Liver (tissue), 9 donors: Measurements from ENCODE around the gene MAD2L2. TPM values are rescaled to one million over a fixed set of nuclear protein-coding genes. Genes with fewer than 3 reads are reported as not detected.

Source experiments
- DNase-seq: peaks from one replicate; pipeline ENCODE4 v3.0.0-alpha.2; 2017; ENCODE audit warnings: low spot score
- H3K27ac ChIP-seq, 2 donors: one replicate each; pipeline ENCODE4 v1.7.0; 2013; ENCODE audit warnings: inconsistent platforms in 2 of 2, low read length in 2 of 2, control low read depth in 1 of 2, low read depth in 1 of 2, mild to moderate bottlenecking in 1 of 2
- H3K27me3 ChIP-seq, 4 donors: one replicate each; pipeline versions ENCODE4 v1.6.1 to v1.7.0; 2013; ENCODE audit warnings: low read length in 3 of 4, inconsistent platforms in 1 of 4, mild to moderate bottlenecking in 1 of 4, moderate library complexity in 1 of 4; ENCODE audit not compliant: control insufficient read depth in 4 of 4, insufficient read depth in 4 of 4
- H3K36me3 ChIP-seq, 4 donors: one replicate each; pipeline versions ENCODE4 v1.6.1 to v1.7.0; 2013; ENCODE audit warnings: low read length in 3 of 4, mild to moderate bottlenecking in 3 of 4, low read depth in 1 of 4, moderate library complexity in 1 of 4; ENCODE audit not compliant: control insufficient read depth in 4 of 4, insufficient read depth in 3 of 4
- H3K4me1 ChIP-seq, 4 donors: one replicate each; pipeline versions ENCODE4 v1.6.1 to v1.7.0; 2013; ENCODE audit warnings: low read length in 3 of 4, mild to moderate bottlenecking in 3 of 4, moderate library complexity in 1 of 4; ENCODE audit not compliant: control insufficient read depth in 4 of 4, insufficient read depth in 4 of 4
- H3K4me3 ChIP-seq, 3 donors: one replicate each; pipeline versions ENCODE4 v1.6.1 to v1.7.0; 2013; ENCODE audit warnings: low read length in 3 of 3, control low read depth in 1 of 3, low read depth in 1 of 3, mild to moderate bottlenecking in 1 of 3
- H3K9ac ChIP-seq, 2 donors: one replicate each; pipeline ENCODE4 v1.7.0; 2013; ENCODE audit warnings: low read length in 2 of 2, mild to moderate bottlenecking in 2 of 2, moderate library complexity in 2 of 2, control low read depth in 1 of 2, low read depth in 1 of 2
- H3K9me3 ChIP-seq, 4 donors: one replicate each; pipeline versions ENCODE4 v1.6.1 to v1.7.0; 2013; ENCODE audit warnings: low read length in 3 of 4; ENCODE audit not compliant: control insufficient read depth in 4 of 4
- ATF3 ChIP-seq: IDR thresholded peaks from 2 replicates; pipeline ENCODE4 v1.6.1; 2016; ENCODE audit warnings: antibody characterized with exemption
- CTCF ChIP-seq: fragments of 150-350 bp; IDR thresholded peaks from 2 replicates; pipeline ENCODE4 v1.5.1; 2017; ENCODE audit warnings: improper control_type of control experiment, low read depth, low read length; ENCODE audit not compliant: missing input control
- EGR1 ChIP-seq, 2 donors: IDR thresholded peaks; 2 replicates each; pipeline ENCODE4 v1.6.1; 2016 to 2018; ENCODE audit warnings: antibody characterized with exemption in 2 of 2, low read depth in 2 of 2
- FOXA1 ChIP-seq: IDR thresholded peaks from 2 replicates; pipeline ENCODE4 v1.6.1; 2016; ENCODE audit warnings: antibody characterized with exemption
- FOXA2 ChIP-seq: IDR thresholded peaks from 2 replicates; pipeline ENCODE4 v1.6.1; 2016; ENCODE audit warnings: antibody characterized with exemption
- GABPA ChIP-seq, 2 donors: IDR thresholded peaks in 1 of 2; conservative IDR thresholded peaks in 1 of 2; 2 replicates each; pipeline ENCODE4 v1.6.1; 2016; ENCODE audit warnings: antibody characterized with exemption in 2 of 2, mild to moderate bottlenecking in 1 of 2, moderate library complexity in 1 of 2
- HNF4A ChIP-seq, 2 donors: conservative IDR thresholded peaks; 2 replicates each; pipeline ENCODE4 v1.6.1; 2016; ENCODE audit warnings: antibody characterized with exemption in 2 of 2, mild to moderate bottlenecking in 2 of 2
- HNF4G ChIP-seq: IDR thresholded peaks from 2 replicates; pipeline ENCODE4 v1.6.1; 2016; ENCODE audit warnings: antibody characterized with exemption
- JUND ChIP-seq, 2 donors: IDR thresholded peaks; 2 replicates each; pipeline ENCODE4 v1.6.1; 2016; ENCODE audit warnings: antibody characterized with exemption in 2 of 2
- MAX ChIP-seq: IDR thresholded peaks from 2 replicates; pipeline ENCODE4 v1.6.1; 2016; ENCODE audit warnings: antibody characterized with exemption
- NR2F2 ChIP-seq: IDR thresholded peaks from 2 replicates; pipeline ENCODE4 v1.6.1; 2016; ENCODE audit warnings: antibody characterized with exemption
- RAD21 ChIP-seq, 2 donors: IDR thresholded peaks; 2 replicates each; pipeline ENCODE4 v1.6.1; 2016; ENCODE audit warnings: antibody characterized with exemption in 2 of 2, mild to moderate bottlenecking in 2 of 2
- REST ChIP-seq: IDR thresholded peaks from 2 replicates; pipeline ENCODE4 v1.6.1; 2016; ENCODE audit warnings: antibody characterized with exemption, mild to moderate bottlenecking
- SP1 ChIP-seq: IDR thresholded peaks from 2 replicates; pipeline ENCODE4 v1.6.1; 2018; ENCODE audit warnings: antibody characterized with exemption, mild to moderate bottlenecking
- TAF1 ChIP-seq: conservative IDR thresholded peaks from 2 replicates; pipeline ENCODE4 v1.6.1; 2016; ENCODE audit warnings: antibody characterized with exemption, mild to moderate bottlenecking
- YY1 ChIP-seq: IDR thresholded peaks from 2 replicates; pipeline ENCODE4 v1.6.1; 2016; ENCODE audit warnings: antibody characterized with exemption, mild to moderate bottlenecking
- ZBTB33 ChIP-seq: IDR thresholded peaks from 2 replicates; pipeline ENCODE4 v1.6.1; 2016; ENCODE audit warnings: antibody characterized with exemption
- WGBS: extraction: QIAGEN DNeasy Blood & Tissue Kit; methylation state at CpG from one replicate; pipeline ENCODE4 v1.1.7; 2013; 5-methylcytosine and 5-hydroxymethylcytosine counted together
- polyA plus RNA-seq, 2 donors: library from polyadenylated mRNA; stranded (reverse) in 1 of 2; unstranded in 1 of 2; fragments of 200-250 nt in 1 of 2; fragments of >200 nt in 1 of 2; fragmentation: Nextera tagmentation in 1 of 2; extraction: Ambion mirVana in 1 of 2; gene quantifications; one replicate each; pipeline versions ENCODE4 v1.2.1 to v1.2.3, GENCODE V29; 2013 to 2015
- total RNA-seq, 2 donors: library from RNA; depleted of rRNA; stranded (reverse); fragments of >200 nt; gene quantifications; one replicate each; pipeline ENCODE4 v1.2.3, GENCODE V29; 2014
- donor health status: healthy.
- donor health status: healthy.
- donor health status: healthy.
- donor health status: healthy.
- donor health status: healthy.

The MAD2L2 gene
- total and polyA plus RNA-seq, 4 donors = 17.5 to 43.1 (median 31.9) TPM

- peaks cover 7 to 11% (median 8%) of the 10 kb centered on the region in 4 donors for H3K4me1 ChIP-seq
- H3K4me3 ChIP-seq = peak within 1 kb of the TSS in 1 of 3 donors; percentile 32
- no peak for DNase-seq
- 1% methylated on average over 78 of the region's 78 CpGs for WGBS
- no peak for TF ChIP-seq SP1
- no peak within 1 kb of the TSS for H3K27ac ChIP-seq
- H3K9ac ChIP-seq = no peak within 1 kb of the TSS
- H3K27me3 ChIP-seq = peaks cover 0 to 13% (median 5%) of the 10 kb centered on the region in 4 donors
- no peaks in the 10 kb centered on the region for H3K9me3 ChIP-seq
- H3K36me3 ChIP-seq = no peaks in the 10 kb centered on the region
These were observed 10.5 kb upstream of the MAD2L2 start, which contains the start of gene DRAXIN for GRCh38 chr1:11691302-11691914. Gene DRAXIN, plus strand, starts transcription at chr1:11691710. Its CDS starts 14,549 bp downstream, at chr1:11706259.

- Histone ChIP-seq H3K36me3 (no peaks in the 10 kb centered on the region), H3K27ac (no peak overlapping the region), H3K9me3 (no peaks in the 10 kb centered on the region), H3K4me3 (peak overlapping the region in 1 of 3 donors; percentile 32), H3K9ac (no peak overlapping the region), H3K4me1 (peaks cover 7 to 11% (median 8%) of the 10 kb centered on the region in 4 donors), H3K27me3 (peaks cover 0 to 13% (median 5%) of the 10 kb centered on the region in 4 donors)
- DNase-seq = no peak
- TF ChIP-seq FOXA2 = no peak
- TF ChIP-seq FOXA1 = no peak
- TF ChIP-seq YY1 = no peak
- TF ChIP-seq ATF3 = no peak
- no peak for TF ChIP-seq CTCF
- no peak for TF ChIP-seq NR2F2
- TF ChIP-seq EGR1 (IDR thresholded peaks at IDR 0.05; ENCODE audit: low read depth in 2 of 2) = no peak
- TF ChIP-seq SP1 = no peak
- no peak for TF ChIP-seq MAX
- TF ChIP-seq RAD21 (IDR thresholded peaks at IDR 0.05) = no peak
- no peak for TF ChIP-seq TAF1
- TF ChIP-seq HNF4A (conservative IDR thresholded peaks at IDR 0.05) = no peak
- TF ChIP-seq REST = no peak
- no peak for TF ChIP-seq JUND (IDR thresholded peaks at IDR 0.05)
- no peak for TF ChIP-seq HNF4G
- no peak for TF ChIP-seq GABPA (IDR thresholded peaks at IDR 0.05 in 1 of 2, conservative IDR thresholded peaks at IDR 0.05 in 1 of 2)
- no peak for TF ChIP-seq ZBTB33
- 5% methylated on average over 64 of the region's 64 CpGs for WGBS
These were observed 9.7 kb upstream of the MAD2L2 start for GRCh38 chr1:11690397-11691301.
